ENCODE data around the gene KLF13.
A peak's percentile ranks its signal among the peaks of the same experiment; 100 is the strongest.

The KLF13 gene

GRCh38 chr15:31326156-31326874 lies at the start of gene KLF13:
Gene KLF13, plus strand, starts transcription at chr15:31326835. Its CDS starts 378 bp downstream, at chr15:31327213.
- H3K4me3 ChIP-seq (ENCODE audit: low read length in 2 of 2): peak within 1 kb of the TSS; percentile 50 to 84
- H3K4me1 ChIP-seq (ENCODE audit: control insufficient read depth, insufficient read depth, low read length): peaks cover 36% of the 10 kb centered on the region
- H3K36me3 ChIP-seq (ENCODE audit: control insufficient read depth in 2 of 2, insufficient read depth in 2 of 2, low read length in 2 of 2): no peaks in the 10 kb centered on the region
- peak within 1 kb of the TSS; percentile 70 to 78 for H3K9ac ChIP-seq (ENCODE audit: low read length in 2 of 2)
- peak within 1 kb of the TSS; percentile 92 for H3K27ac ChIP-seq (ENCODE audit: low read length)
- H3K9me3 ChIP-seq (ENCODE audit: control insufficient read depth in 2 of 2, low read length in 2 of 2): peaks cover 0 to 2% of the 10 kb centered on the region in 2 donors
- H3K27me3 ChIP-seq (ENCODE audit: control insufficient read depth in 1 of 2, insufficient read depth in 2 of 2, low read length in 2 of 2): no peaks in the 10 kb centered on the region

- Histone ChIP-seq H3K9ac (ENCODE audit: low read length in 2 of 2) (no peak overlapping the region), H3K4me3 (ENCODE audit: low read length in 2 of 2) (no peak overlapping the region), H3K36me3 (ENCODE audit: control insufficient read depth in 2 of 2, insufficient read depth in 2 of 2, low read length in 2 of 2) (no peaks in the 10 kb centered on the region), H3K27ac (ENCODE audit: low read length) (no peak overlapping the region), H3K27me3 (ENCODE audit: control insufficient read depth in 1 of 2, insufficient read depth in 2 of 2, low read length in 2 of 2) (no peaks in the 10 kb centered on the region), H3K9me3 (ENCODE audit: control insufficient read depth in 2 of 2, low read length in 2 of 2) (no peaks in the 10 kb centered on the region), H3K4me1 (ENCODE audit: control insufficient read depth, insufficient read depth, low read length) (no peaks in the 10 kb centered on the region)
These were observed 49.1 kb upstream of the KLF13 start for GRCh38 chr15:31277335-31278060.

GRCh38 chr15:31278061-31278445 lies 48.6 kb upstream of the KLF13 start:
- H3K9me3 ChIP-seq (ENCODE audit: control insufficient read depth in 2 of 2, low read length in 2 of 2): no peaks in the 10 kb centered on the region
- no peaks in the 10 kb centered on the region for H3K27me3 ChIP-seq (ENCODE audit: control insufficient read depth in 1 of 2, insufficient read depth in 2 of 2, low read length in 2 of 2)
- H3K9ac ChIP-seq (ENCODE audit: low read length in 2 of 2): no peak overlapping the region
- no peak overlapping the region for H3K27ac ChIP-seq (ENCODE audit: low read length)
- H3K36me3 ChIP-seq (ENCODE audit: control insufficient read depth in 2 of 2, insufficient read depth in 2 of 2, low read length in 2 of 2): no peaks in the 10 kb centered on the region
- H3K4me1 ChIP-seq (ENCODE audit: control insufficient read depth, insufficient read depth, low read length): no peaks in the 10 kb centered on the region
- no peak overlapping the region for H3K4me3 ChIP-seq (ENCODE audit: low read length in 2 of 2)

GRCh38 chr15:31278544-31279220 lies 48.0 kb upstream of the KLF13 start:
- no peaks in the 10 kb centered on the region for H3K9me3 ChIP-seq (ENCODE audit: control insufficient read depth in 2 of 2, low read length in 2 of 2)
- H3K9ac ChIP-seq (ENCODE audit: low read length in 2 of 2): no peak overlapping the region
- H3K27ac ChIP-seq (ENCODE audit: low read length): no peak overlapping the region
- no peaks in the 10 kb centered on the region for H3K4me1 ChIP-seq (ENCODE audit: control insufficient read depth, insufficient read depth, low read length)
- H3K36me3 ChIP-seq (ENCODE audit: control insufficient read depth in 2 of 2, insufficient read depth in 2 of 2, low read length in 2 of 2): no peaks in the 10 kb centered on the region
- no peak overlapping the region for H3K4me3 ChIP-seq (ENCODE audit: low read length in 2 of 2)
- no peaks in the 10 kb centered on the region for H3K27me3 ChIP-seq (ENCODE audit: control insufficient read depth in 1 of 2, insufficient read depth in 2 of 2, low read length in 2 of 2)

GRCh38 chr15:31279221-31280045 lies 47.2 kb upstream of the KLF13 start:
- Histone ChIP-seq H3K27me3 (ENCODE audit: control insufficient read depth in 1 of 2, insufficient read depth in 2 of 2, low read length in 2 of 2) (no peaks in the 10 kb centered on the region), H3K9me3 (ENCODE audit: control insufficient read depth in 2 of 2, low read length in 2 of 2) (no peaks in the 10 kb centered on the region), H3K4me3 (ENCODE audit: low read length in 2 of 2) (no peak overlapping the region), H3K9ac (ENCODE audit: low read length in 2 of 2) (no peak overlapping the region), H3K36me3 (ENCODE audit: control insufficient read depth in 2 of 2, insufficient read depth in 2 of 2, low read length in 2 of 2) (no peaks in the 10 kb centered on the region), H3K4me1 (ENCODE audit: control insufficient read depth, insufficient read depth, low read length) (no peaks in the 10 kb centered on the region), H3K27ac (ENCODE audit: low read length) (no peak overlapping the region)

- Histone ChIP-seq H3K9ac (ENCODE audit: low read length in 2 of 2) (no peak overlapping the region), H3K9me3 (ENCODE audit: control insufficient read depth in 2 of 2, low read length in 2 of 2) (no peaks in the 10 kb centered on the region), H3K27me3 (ENCODE audit: control insufficient read depth in 1 of 2, insufficient read depth in 2 of 2, low read length in 2 of 2) (no peaks in the 10 kb centered on the region), H3K36me3 (ENCODE audit: control insufficient read depth in 2 of 2, insufficient read depth in 2 of 2, low read length in 2 of 2) (no peaks in the 10 kb centered on the region), H3K4me3 (ENCODE audit: low read length in 2 of 2) (no peak overlapping the region), H3K27ac (ENCODE audit: low read length) (no peak overlapping the region), H3K4me1 (ENCODE audit: control insufficient read depth, insufficient read depth, low read length) (no peaks in the 10 kb centered on the region)
These were observed 46.4 kb upstream of the KLF13 start for GRCh38 chr15:31280046-31280830.

GRCh38 chr15:31280831-31281216 lies 45.8 kb upstream of the KLF13 start:
- Histone ChIP-seq H3K4me3 (ENCODE audit: low read length in 2 of 2) (no peak overlapping the region), H3K27me3 (ENCODE audit: control insufficient read depth in 1 of 2, insufficient read depth in 2 of 2, low read length in 2 of 2) (no peaks in the 10 kb centered on the region), H3K9me3 (ENCODE audit: control insufficient read depth in 2 of 2, low read length in 2 of 2) (no peaks in the 10 kb centered on the region), H3K9ac (ENCODE audit: low read length in 2 of 2) (no peak overlapping the region), H3K27ac (ENCODE audit: low read length) (no peak overlapping the region), H3K4me1 (ENCODE audit: control insufficient read depth, insufficient read depth, low read length) (no peaks in the 10 kb centered on the region), H3K36me3 (ENCODE audit: control insufficient read depth in 2 of 2, insufficient read depth in 2 of 2, low read length in 2 of 2) (no peaks in the 10 kb centered on the region)

GRCh38 chr15:31283043-31283442 lies 43.6 kb upstream of the KLF13 start:
- Histone ChIP-seq H3K27me3 (ENCODE audit: control insufficient read depth in 1 of 2, insufficient read depth in 2 of 2, low read length in 2 of 2) (no peaks in the 10 kb centered on the region), H3K4me3 (ENCODE audit: low read length in 2 of 2) (no peak overlapping the region), H3K36me3 (ENCODE audit: control insufficient read depth in 2 of 2, insufficient read depth in 2 of 2, low read length in 2 of 2) (no peaks in the 10 kb centered on the region), H3K27ac (ENCODE audit: low read length) (no peak overlapping the region), H3K4me1 (ENCODE audit: control insufficient read depth, insufficient read depth, low read length) (no peaks in the 10 kb centered on the region), H3K9ac (ENCODE audit: low read length in 2 of 2) (no peak overlapping the region), H3K9me3 (ENCODE audit: control insufficient read depth in 2 of 2, low read length in 2 of 2) (no peaks in the 10 kb centered on the region)

GRCh38 chr15:31285772-31286261 lies 40.8 kb upstream of the KLF13 start:
- Histone ChIP-seq H3K4me3 (ENCODE audit: low read length in 2 of 2) (no peak overlapping the region), H3K27me3 (ENCODE audit: control insufficient read depth in 1 of 2, insufficient read depth in 2 of 2, low read length in 2 of 2) (no peaks in the 10 kb centered on the region), H3K4me1 (ENCODE audit: control insufficient read depth, insufficient read depth, low read length) (no peaks in the 10 kb centered on the region), H3K9me3 (ENCODE audit: control insufficient read depth in 2 of 2, low read length in 2 of 2) (no peaks in the 10 kb centered on the region), H3K27ac (ENCODE audit: low read length) (no peak overlapping the region), H3K36me3 (ENCODE audit: control insufficient read depth in 2 of 2, insufficient read depth in 2 of 2, low read length in 2 of 2) (no peaks in the 10 kb centered on the region), H3K9ac (ENCODE audit: low read length in 2 of 2) (no peak overlapping the region)

Data from stomach smooth muscle (tissue), 2 donors.